A549 (cell line): Measurements from ENCODE around the gene RGL1. TPM values are rescaled to one million over a fixed set of nuclear protein-coding genes. Genes with fewer than 3 reads are reported as not detected.

Experiments
- ATAC-seq, 2 experiments: fragments of 200-7000 bp in 1 of 2; fragments of >200 bp in 1 of 2; cut with Nextera tagmentation in 1 of 2; cut with Tn5 transposase in 1 of 2; 3 replicates each; pipeline versions ENCODE4 v1.8.0 to v1.9.1; 2018 to 2020; ENCODE audit warnings: mild to moderate bottlenecking in 1 of 2, moderate library complexity in 1 of 2
- CTCF ChIA-PET: fragments of 300-600 bp; sonication (Branson Sonifier 250); formaldehyde crosslinking; extraction: SDS; loops from one replicate; lab custom pipeline; 2021; ENCODE audit warnings: antibody characterized with exemption, inconsistent platforms; lab: Yijun Ruan, JAX
- POLR2A ChIA-PET: fragments of 350-600 bp; formaldehyde crosslinking; extraction: SDS; loops from one replicate; lab custom pipeline; 2021; ENCODE audit warnings: antibody characterized with exemption, inconsistent platforms; lab: Yijun Ruan, JAX
- DNase-seq, 2 experiments: peaks; one replicate each; pipeline versions ENCODE4 v3.0.0 to v3.0.0-alpha.2; 2011 to 2016; ENCODE audit warnings: low read depth in 1 of 2, low spot score in 1 of 2
- FAIRE-seq: peaks from 2 replicates; lab custom pipeline; 2011; peaks lifted over from hg19 to GRCh38; lab: Jason Lieb, UNC
- H3K27ac ChIP-seq, 2 experiments: fragments of >200 bp; sonication (Bioruptor Twin); formaldehyde crosslinking; 3 replicates each; pipeline ENCODE4 v1.5.1; 2016 to 2017
- H3K4me1 ChIP-seq: fragments of >200 bp; sonication (Bioruptor Twin); formaldehyde crosslinking; 3 replicates; pipeline ENCODE4 v1.6.1; 2016
- H3K4me2 ChIP-seq: fragments of >200 bp; sonication (Bioruptor Twin); formaldehyde crosslinking; 3 replicates; pipeline ENCODE4 v1.6.1; 2016
- H3K4me3 ChIP-seq: fragments of >200 bp; sonication (Bioruptor Twin); formaldehyde crosslinking; 3 replicates; pipeline ENCODE4 v1.5.1; 2016
- H3K9me3 ChIP-seq: fragments of >200 bp; sonication (Bioruptor Twin); formaldehyde crosslinking; 3 replicates; pipeline ENCODE4 v1.6.1; 2016
- BCL3 ChIP-seq: fragments of >200 bp; sonication (Bioruptor Twin); formaldehyde crosslinking; IDR thresholded peaks from 3 replicates; pipeline ENCODE4 v1.6.1; 2016
- BHLHE40 ChIP-seq: IDR thresholded peaks from 2 replicates; pipeline ENCODE4 v1.6.1; 2012; ENCODE audit warnings: low read depth, low read length, inconsistent platforms
- CBX2 ChIP-seq: fragments of 200-600 bp; sonication (generic); IDR thresholded peaks from 2 replicates; pipeline ENCODE4 v1.6.1; 2016; ENCODE audit warnings: low read depth, mild to moderate bottlenecking, borderline replicate concordance
- EHF ChIP-seq: fragments of 250-450 bp; sonication (Bioruptor Pico); IDR thresholded peaks from 2 replicates; pipeline ENCODE4 v1.5.0; 2020; ENCODE audit warnings: mild to moderate bottlenecking
- EHMT2 ChIP-seq: fragments of 200-600 bp; sonication (generic); IDR thresholded peaks from 2 replicates; pipeline ENCODE4 v1.6.1; 2016; ENCODE audit warnings: antibody characterized with exemption, low read depth, mild to moderate bottlenecking, moderate library complexity
- ESRRA ChIP-seq: fragments of 150-350 bp; IDR thresholded peaks from 2 replicates; pipeline ENCODE4 v1.6.1; 2014; ENCODE audit warnings: mild to moderate bottlenecking, low read length, borderline replicate concordance
- FOSB ChIP-seq: fragments of 250-450 bp; sonication (Bioruptor Pico); IDR thresholded peaks from 2 replicates; pipeline ENCODE4 v1.5.0; 2020; ENCODE audit warnings: mild to moderate bottlenecking, moderate library complexity
- FOXS1 ChIP-seq: fragments of 250-450 bp; sonication (Bioruptor Pico); IDR thresholded peaks from 2 replicates; pipeline ENCODE4 v1.5.0; 2020; ENCODE audit warnings: mild to moderate bottlenecking, moderate library complexity
- HDAC2 ChIP-seq: fragments of 200-600 bp; sonication (generic); IDR thresholded peaks from 2 replicates; pipeline ENCODE4 v1.6.1; 2016
- HOXA7 ChIP-seq: fragments of 250-450 bp; sonication (Bioruptor Pico); IDR thresholded peaks from 2 replicates; pipeline ENCODE4 v1.5.0; 2020; ENCODE audit warnings: mild to moderate bottlenecking, moderate library complexity
- HOXB5 ChIP-seq: fragments of 250-450 bp; sonication (Bioruptor Pico); IDR thresholded peaks from 2 replicates; pipeline ENCODE4 v1.5.0; 2020; ENCODE audit warnings: mild to moderate bottlenecking, moderate library complexity
- JUN ChIP-seq, 2 experiments: fragments of >200 bp; sonication (Bioruptor Twin); formaldehyde crosslinking; IDR thresholded peaks; 2 replicates in 1 of 2; 3 replicates in 1 of 2; pipeline ENCODE4 v1.6.1; 2016 to 2017
- JUNB ChIP-seq: fragments of >200 bp; sonication (Bioruptor Twin); formaldehyde crosslinking; IDR thresholded peaks from 2 replicates; pipeline ENCODE4 v1.6.1; 2016
- MAFK ChIP-seq: fragments of 450-650 bp; IDR thresholded peaks from 2 replicates; pipeline ENCODE4 v1.6.1; 2014; ENCODE audit not compliant: partially characterized antibody
- MAX ChIP-seq: IDR thresholded peaks from 2 replicates; pipeline ENCODE4 v1.6.1; 2012
- MYC ChIP-seq: IDR thresholded peaks from 2 replicates; pipeline ENCODE4 v1.6.1; 2012; ENCODE audit warnings: mild to moderate bottlenecking, inconsistent platforms, low read length, improper control_type of control experiment, borderline replicate concordance
- NFE2L2 ChIP-seq: fragments of 150-350 bp; conservative IDR thresholded peaks from 2 replicates; pipeline ENCODE4 v1.6.1; 2014; ENCODE audit warnings: low read length
- POLR2A ChIP-seq: IDR thresholded peaks from 2 replicates; pipeline ENCODE4 v1.6.1; 2012; ENCODE audit warnings: mild to moderate bottlenecking, low read length
- POLR2AphosphoS2 ChIP-seq: conservative IDR thresholded peaks from 2 replicates; pipeline ENCODE4 v1.6.1; 2012; ENCODE audit warnings: low read length, improper control_type of control experiment, inconsistent platforms
- SMC3 ChIP-seq: fragments of >200 bp; sonication (Bioruptor Twin); formaldehyde crosslinking; IDR thresholded peaks from 3 replicates; pipeline ENCODE4 v1.6.1; 2018; ENCODE audit warnings: inconsistent platforms
- SREBF2 ChIP-seq: fragments of 450-650 bp; IDR thresholded peaks from 2 replicates; pipeline ENCODE4 v1.6.1; 2014; ENCODE audit warnings: mild to moderate bottlenecking, moderate library complexity
- TP53 ChIP-seq: fragments of 250-450 bp; sonication (Bioruptor Pico); IDR thresholded peaks from 2 replicates; pipeline ENCODE4 v1.5.0; 2021; ENCODE audit warnings: mild to moderate bottlenecking, moderate library complexity
- ZC3H11A ChIP-seq: fragments of 450-650 bp; IDR thresholded peaks from 2 replicates; pipeline ENCODE4 v1.6.1; 2014; ENCODE audit warnings: antibody characterized with exemption, mild to moderate bottlenecking
- ZFP36 ChIP-seq: fragments of 450-650 bp; IDR thresholded peaks from 2 replicates; pipeline ENCODE4 v1.6.1; 2014; ENCODE audit warnings: borderline replicate concordance; ENCODE audit not compliant: partially characterized antibody
- ZNF302 ChIP-seq: fragments of 250-450 bp; sonication (Bioruptor Pico); IDR thresholded peaks from 2 replicates; pipeline ENCODE4 v1.9.0; 2021; ENCODE audit warnings: inconsistent platforms, mild to moderate bottlenecking, moderate library complexity
- WGBS: methylation state at CpG from one replicate; pipeline ENCODE4 v1.1.6; 2017; ENCODE audit errors: missing lambda C conversion rate; 5-methylcytosine and 5-hydroxymethylcytosine counted together
- polyA plus RNA-seq, 4 experiments: library from polyadenylated mRNA; depleted of rRNA in 3 of 4; stranded (reverse); fragments of >200 nt; fragmentation: RNase III in 1 of 4; extraction: RNeasy Plus Mini Kit Qiagen cat#74134 plus additional on column Dnase treatment in 1 of 4; gene quantifications; 2 replicates in 3 of 4; 3 replicates in 1 of 4; pipeline ENCODE4 v1.2.3, GENCODE V29; 2011 to 2017
- TF ChIP-seq, protein P1 (sequence below): IDR thresholded peaks from 2 replicates; pipeline ENCODE4 v1.6.1; 2012
- TF ChIP-seq, protein P2 (sequence below): fragments of 150-350 bp; IDR thresholded peaks from 2 replicates; pipeline ENCODE4 v1.6.1; 2014; ENCODE audit warnings: low read depth, mild to moderate bottlenecking, low read length
- TF ChIP-seq, protein P3 (sequence below): IDR thresholded peaks from 2 replicates; pipeline ENCODE4 v1.6.1; 2012; ENCODE audit warnings: low read depth, borderline replicate concordance
- TF ChIP-seq, protein P4 (sequence below): fragments of >200 bp; sonication (Bioruptor Twin); formaldehyde crosslinking; IDR thresholded peaks from 2 replicates; pipeline ENCODE4 v1.6.1; 2016

The RGL1 gene
- polyA plus RNA-seq, 2 of the 4 experiments (the other 2 are of a cell fraction) = 1.0 to 3.8 TPM

DNA sequence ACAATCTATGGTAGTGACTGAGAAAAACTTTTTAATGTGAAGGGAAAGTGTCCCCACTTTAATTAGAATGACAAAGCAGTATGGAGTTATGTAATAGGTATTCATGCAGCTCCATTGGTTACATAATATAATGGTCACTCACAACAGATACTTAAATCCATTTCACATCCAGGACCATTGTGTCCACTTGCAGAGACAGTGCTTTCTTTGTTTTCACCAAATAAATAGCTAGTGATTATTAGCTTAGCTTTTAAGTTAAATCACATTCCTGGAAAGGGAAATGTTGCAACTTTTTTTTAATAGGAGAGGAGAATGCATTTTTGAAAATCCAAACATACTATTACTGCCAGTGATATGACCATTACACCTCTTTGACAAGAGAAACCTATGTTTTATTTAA lies 22.9 kb downstream of the RGL1 start:
- POLR2A ChIA-PET = no interaction called here
- DNase-seq (no peak), FAIRE-seq (peak; percentile 63), ATAC-seq (no peak)
- Histone ChIP-seq H3K4me2 (peak overlapping the region; percentile 13; the same call in 1 of the 3 replicates), H3K4me1 (peaks cover 10% of the 10 kb centered on the region; the same call in 2 of the 3 replicates), H3K4me3 (no peak overlapping the region), H3K27ac (no peak overlapping the region), H3K9me3 (no peaks in the 10 kb centered on the region)
- CTCF ChIA-PET = interaction anchor here (1.6 kb wide), 1 partner anchor 88 kb away, joined by 5 read pairs; no protein-coding TSS in a partner anchor
- TF ChIP-seq ESRRA (no peak), NFE2L2 (no peak), EHF (CRISPR knock-in tag) (no peak), ZC3H11A (no peak), TP53 (CRISPR knock-in tag) (no peak), POLR2A (no peak), MYC (no peak), SMC3 (no peak), HOXA7 (no peak), ZNF302 (CRISPR knock-in tag) (no peak), JUNB (no peak), CBX2 (no peak), ZFP36 (no peak), BCL3 (no peak), FOXS1 (CRISPR knock-in tag) (no peak)
- TF ChIP-seq, protein P1, sequence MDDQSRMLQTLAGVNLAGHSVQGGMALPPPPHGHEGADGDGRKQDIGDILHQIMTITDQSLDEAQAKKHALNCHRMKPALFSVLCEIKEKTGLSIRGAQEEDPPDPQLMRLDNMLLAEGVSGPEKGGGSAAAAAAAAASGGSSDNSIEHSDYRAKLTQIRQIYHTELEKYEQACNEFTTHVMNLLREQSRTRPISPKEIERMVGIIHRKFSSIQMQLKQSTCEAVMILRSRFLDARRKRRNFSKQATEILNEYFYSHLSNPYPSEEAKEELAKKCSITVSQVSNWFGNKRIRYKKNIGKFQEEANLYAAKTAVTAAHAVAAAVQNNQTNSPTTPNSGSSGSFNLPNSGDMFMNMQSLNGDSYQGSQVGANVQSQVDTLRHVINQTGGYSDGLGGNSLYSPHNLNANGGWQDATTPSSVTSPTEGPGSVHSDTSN = no peak
- TF ChIP-seq, protein P2, sequence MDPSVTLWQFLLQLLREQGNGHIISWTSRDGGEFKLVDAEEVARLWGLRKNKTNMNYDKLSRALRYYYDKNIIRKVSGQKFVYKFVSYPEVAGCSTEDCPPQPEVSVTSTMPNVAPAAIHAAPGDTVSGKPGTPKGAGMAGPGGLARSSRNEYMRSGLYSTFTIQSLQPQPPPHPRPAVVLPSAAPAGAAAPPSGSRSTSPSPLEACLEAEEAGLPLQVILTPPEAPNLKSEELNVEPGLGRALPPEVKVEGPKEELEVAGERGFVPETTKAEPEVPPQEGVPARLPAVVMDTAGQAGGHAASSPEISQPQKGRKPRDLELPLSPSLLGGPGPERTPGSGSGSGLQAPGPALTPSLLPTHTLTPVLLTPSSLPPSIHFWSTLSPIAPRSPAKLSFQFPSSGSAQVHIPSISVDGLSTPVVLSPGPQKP = no peak
- TF ChIP-seq, protein P3, sequence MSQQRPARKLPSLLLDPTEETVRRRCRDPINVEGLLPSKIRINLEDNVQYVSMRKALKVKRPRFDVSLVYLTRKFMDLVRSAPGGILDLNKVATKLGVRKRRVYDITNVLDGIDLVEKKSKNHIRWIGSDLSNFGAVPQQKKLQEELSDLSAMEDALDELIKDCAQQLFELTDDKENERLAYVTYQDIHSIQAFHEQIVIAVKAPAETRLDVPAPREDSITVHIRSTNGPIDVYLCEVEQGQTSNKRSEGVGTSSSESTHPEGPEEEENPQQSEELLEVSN = no peak

DNA sequence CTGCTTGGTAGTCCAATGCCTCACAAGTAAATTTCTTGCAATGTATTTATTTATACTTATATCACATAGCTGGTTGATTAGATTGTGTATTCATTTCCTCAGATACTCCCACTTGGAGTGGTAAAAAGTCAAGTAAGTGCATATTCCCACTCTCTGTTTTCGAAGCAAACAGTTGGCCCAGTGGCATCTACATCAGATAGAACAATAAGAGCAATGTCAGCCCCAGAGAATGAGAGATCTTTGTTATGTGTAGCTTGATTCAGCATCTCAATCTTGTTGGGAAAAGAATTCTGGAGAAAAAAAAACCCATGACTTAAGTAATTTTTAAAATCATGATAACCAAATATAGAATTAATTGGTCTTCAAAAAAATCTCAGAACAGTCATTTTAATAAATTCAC lies 25.5 kb downstream of the RGL1 start:
- no peaks in the 10 kb centered on the region for H3K9me3 ChIP-seq
- POLR2A ChIA-PET = no interaction called here
- ATAC-seq = no peak
- CTCF ChIA-PET = no interaction called here
- H3K4me1 ChIP-seq = peaks cover 10% of the 10 kb centered on the region; the same call in 2 of the 3 replicates
- DNase-seq = no peak
- no peak overlapping the region for H3K4me3 ChIP-seq
- no peak for FAIRE-seq
- H3K4me2 ChIP-seq = no peak overlapping the region
- 58% methylated on average over 1 of the region's 1 CpG for WGBS
- no peak for TF ChIP-seq EHMT2
- TF ChIP-seq, all 56 proteins: peak for 0
- no peak overlapping the region for H3K27ac ChIP-seq

DNA sequence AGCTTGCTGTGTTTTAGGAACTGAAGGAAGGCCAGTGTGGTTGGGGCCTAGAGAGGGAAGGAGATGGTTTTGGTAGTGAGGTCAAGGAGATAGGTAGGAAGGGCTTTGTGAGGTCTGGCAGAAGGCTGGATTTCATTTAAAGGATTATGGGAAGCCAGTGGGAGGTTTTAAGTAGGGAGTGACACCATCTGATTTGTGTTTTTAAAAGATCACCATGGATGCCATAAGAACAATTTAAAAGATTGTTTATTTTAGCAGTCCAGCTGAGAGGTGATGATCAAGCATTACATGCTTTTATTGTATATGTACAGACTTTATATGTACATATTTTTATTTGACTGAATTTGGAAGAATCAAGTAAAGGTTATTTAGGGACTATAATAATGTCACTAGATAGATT lies 26.4 kb downstream of the RGL1 start:
- TF ChIP-seq SREBF2 (no peak), JUN (IDR thresholded peaks at IDR 0.05) (no peak), HDAC2 (no peak), EHMT2 (no peak), BHLHE40 (no peak), MAFK (no peak), MYC (no peak), HOXB5 (no peak), EHF (CRISPR knock-in tag) (no peak), MAX (no peak), FOSB (CRISPR knock-in tag) (no peak), FOXS1 (CRISPR knock-in tag) (no peak), NFE2L2 (no peak), POLR2AphosphoS2 (no peak)
- TF ChIP-seq, protein P4, sequence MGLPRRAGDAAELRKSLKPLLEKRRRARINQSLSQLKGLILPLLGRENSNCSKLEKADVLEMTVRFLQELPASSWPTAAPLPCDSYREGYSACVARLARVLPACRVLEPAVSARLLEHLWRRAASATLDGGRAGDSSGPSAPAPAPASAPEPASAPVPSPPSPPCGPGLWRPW = no peak
- ChIA-PET CTCF (no interaction called here), POLR2A (no interaction called here)
- Histone ChIP-seq H3K9me3 (no peaks in the 10 kb centered on the region), H3K4me2 (no peak overlapping the region), H3K4me1 (peaks cover 10% of the 10 kb centered on the region; the same call in 2 of the 3 replicates), H3K4me3 (no peak overlapping the region), H3K27ac (no peak overlapping the region)
- DNase-seq = no peak
- no peak for ATAC-seq
- FAIRE-seq = no peak
